Heart right ventricle (tissue), 16 donors: ENCODE measurements around the gene OMD. TPM values are rescaled to one million over a fixed set of nuclear protein-coding genes. Genes with fewer than 3 reads are reported as not detected.
"Not testable (repeated sequence)": the region's sequence is repeated elsewhere in the genome, so short reads cannot be mapped to it uniquely, and the experiment has no call there.

ENCODE experiments used
- ATAC-seq, 8 donors: fragments of 200-7000 bp; cut with Tn5 transposase; one replicate each; pipeline ENCODE4 v1.9.1; 2020; ENCODE audit warnings: mild to moderate bottlenecking in 8 of 8, moderate library complexity in 8 of 8, moderate number of reproducible peaks in 1 of 8
- DNase-seq, 2 donors: peaks; one replicate each; pipeline ENCODE4 v3.0.0-alpha.2; 2020
- H3K27ac ChIP-seq, 10 donors: fragments of 200-600 bp; sonication (generic) in 2 of 10; one replicate each; pipeline versions ENCODE4 v1.5.0 to v1.8.0; 2020 to 2022; ENCODE audit warnings: mild to moderate bottlenecking in 3 of 10
- H3K27me3 ChIP-seq, 7 donors: fragments of 200-600 bp; one replicate each; pipeline ENCODE4 v1.8.0; 2021 to 2022; ENCODE audit warnings: mild to moderate bottlenecking in 2 of 7
- H3K36me3 ChIP-seq, 9 donors: fragments of 200-600 bp; sonication (generic) in 1 of 9; one replicate each; pipeline versions ENCODE4 v1.5.0 to v1.8.0; 2020 to 2022; ENCODE audit warnings: mild to moderate bottlenecking in 2 of 9
- H3K4me1 ChIP-seq, 9 donors: fragments of 200-600 bp; sonication (generic) in 1 of 9; one replicate each; pipeline versions ENCODE4 v1.5.0 to v1.8.0; 2020 to 2022; ENCODE audit warnings: mild to moderate bottlenecking in 4 of 9
- H3K4me3 ChIP-seq, 10 donors: fragments of 200-600 bp; sonication (generic) in 2 of 10; one replicate each; pipeline versions ENCODE4 v1.5.0 to v1.8.0; 2020 to 2022; ENCODE audit warnings: mild to moderate bottlenecking in 7 of 10, moderate library complexity in 2 of 10
- H3K9me3 ChIP-seq, 11 donors: fragments of 200-600 bp in 10 of 11; sonication (generic) in 2 of 11; one replicate each; pipeline versions ENCODE4 v1.5.0 to v1.8.0; 2013 to 2022; ENCODE audit warnings: mild to moderate bottlenecking in 2 of 11, control low read depth in 1 of 11, moderate library complexity in 1 of 11
- CTCF ChIP-seq, 9 donors: fragments of 200-600 bp; sonication (generic) in 2 of 9; IDR thresholded peaks; one replicate each; pipeline versions ENCODE4 v1.5.0 to v1.8.0; 2021 to 2022; ENCODE audit warnings: antibody characterized with exemption in 9 of 9, mild to moderate bottlenecking in 5 of 9, moderate library complexity in 1 of 9
- WGBS, 2 donors: extraction: QIAGEN DNeasy Blood & Tissue Kit; methylation state at CpG; one replicate each; pipeline ENCODE4 v1.1.7; 2013; ENCODE audit warnings: inconsistent platforms in 1 of 2; 5-methylcytosine and 5-hydroxymethylcytosine counted together
- intact Hi-C, 10 donors: fragments of 100-400 bp; cut with DNase I; formaldehyde crosslinking; loops; one replicate each; pipeline versions ENCODE4 v1.11.1 to v1.14.2; 2022
- polyA plus RNA-seq, 2 donors: library from polyadenylated mRNA; stranded (reverse); fragments of 200-250 nt; gene quantifications; one replicate each; pipeline ENCODE4 v1.2.3, GENCODE V29; 2013
- total RNA-seq, 10 donors: library from RNA; stranded (reverse); fragmentation: NEBNext Ultra II Directional in 3 of 10; extraction: Animal tissue kit (Norgen Biotek cat#: 25700) in 3 of 10; gene quantifications; one replicate each; pipeline versions ENCODE4 v1.2.1 to v1.2.4, GENCODE V29; 2021 to 2023
- donor health status: Arrhythmogenic right ventricular cardiomyopathy.
- donor health status: ischemic (EF 13 %, LVEDD 7.1; RV severe dilation, severe dysfunction).
- donor health status: healthy with polysubstance abuse.
- donor health status: DM: no; HTN: yes; CAD: no.
- donor health status: DM: no; HTN: no; CAD: no.
- donor health status: ischemic (EF 25% LVEDD 6.9; RV normal size, moderate dysfunction).
- donor health status: ischemic (EF 25% LVEDD 5.7; RV mildly dilated, moderate dysfunction).
- donor health status: healthy.
- donor health status: DM: yes; HTN: yes; CAD: no.
- donor health status: Ischemic cardiomyopathy.
- donor health status: ischemic (EF 35%, LVEDD 5.7; RV mildly dilated, moderate dysfunction).
- donor health status: nonischemic (EF 11% LVEDD 7.7; RV severe dilation, severe dysfunction).
- donor health status: DM: yes; HTN: yes; CAD: no.
- donor health status: PGD.
- donor health status: ischemic (EF 29% LVEDD 5.4; RV normal size, mild dysfunction).
- donor health status: nonischemic (EF 23%, LVEDD 6.1; RV moderate dilation, normal function).

The OMD gene
- total and polyA plus RNA-seq, 12 donors, result 2.1 to 11.4 (median 4.0) TPM

GRCh38 chr9:92422611-92423338, 1.5 kb downstream of the OMD start:
- H3K36me3 ChIP-seq, result no peaks in the 10 kb centered on the region
- no peaks in the 10 kb centered on the region for H3K27me3 ChIP-seq
- no peak for TF ChIP-seq CTCF (IDR thresholded peaks at IDR 0.05)
- ATAC-seq (no peak), DNase-seq (no peak)
- peak overlapping the region in 3 of 10 donors; percentile 37 to 69 (median 54) for H3K27ac ChIP-seq
- no peaks in the 10 kb centered on the region for H3K9me3 ChIP-seq
- intact Hi-C loops, result loop anchor here in 2 of 10 donors (10.0 kb wide), 2 partner anchors 78 to 88 kb away; no protein-coding TSS in a partner anchor
- H3K4me3 ChIP-seq, result peak overlapping the region in 6 of 10 donors; percentile 8 to 43 (median 33)
- 77 to 82% methylated on average over 2 of the region's 2 CpGs for WGBS, 2 donors
- H3K4me1 ChIP-seq, result peaks cover 0 to 21% (median 0%) of the 10 kb centered on the region in 9 donors

GRCh38 chr9:92414566-92414965, 9.7 kb downstream of the OMD start:
- Histone ChIP-seq H3K4me1 (peaks cover 0 to 12% (median 0%) of the 10 kb centered on the region in 9 donors), H3K36me3 (no peaks in the 10 kb centered on the region), H3K27ac (no peak overlapping the region), H3K4me3 (no peak overlapping the region), H3K9me3 (peaks cover 0 to 5% (median 0%) of the 10 kb centered on the region in 11 donors), H3K27me3 (no peaks in the 10 kb centered on the region)
- WGBS, 2 donors, result 55 to 59% methylated on average over 1 of the region's 1 CpG
- DNase-seq, result no peak
- no peak for TF ChIP-seq CTCF (IDR thresholded peaks at IDR 0.05)
- intact Hi-C loops, result no loop called here
- ATAC-seq, result no peak

GRCh38 chr9:92411157-92411556, 13.1 kb downstream of the OMD start:
- intact Hi-C loops, ATAC-seq, DNase-seq, H3K27me3 ChIP-seq, H3K4me3 ChIP-seq, H3K36me3 ChIP-seq, H3K9me3 ChIP-seq: not testable (repeated sequence)
- 71 to 83% methylated on average over 4 of the region's 4 CpGs for WGBS, 2 donors
- peaks cover 0 to 22% (median 6%) of the 10 kb centered on the region in 9 donors for H3K4me1 ChIP-seq
- H3K27ac ChIP-seq, result peak overlapping the region in 1 of 10 donors; percentile 16

- ATAC-seq (no peak), DNase-seq (no peak)
- Histone ChIP-seq H3K27me3 (no peaks in the 10 kb centered on the region), H3K4me1 (peaks cover 0 to 22% (median 6%) of the 10 kb centered on the region in 9 donors), H3K36me3 (no peaks in the 10 kb centered on the region), H3K9me3 (peaks cover 0 to 5% (median 0%) of the 10 kb centered on the region in 11 donors), H3K4me3 (no peak overlapping the region), H3K27ac (no peak overlapping the region)
- intact Hi-C loops, result no loop called here
- no peak for TF ChIP-seq CTCF (IDR thresholded peaks at IDR 0.05)
- WGBS, 2 donors, result 91 to 94% methylated on average over 2 of the region's 2 CpGs
Observed at GRCh38 chr9:92408747-92409478, 15.4 kb downstream of the OMD start.
